Small intestine (tissue), 7 donors: ENCODE measurements around the gene LRP1B. TPM values are rescaled to one million over a fixed set of nuclear protein-coding genes. Genes with fewer than 3 reads are reported as not detected.

Source experiments
- DNase-seq, 2 donors: peaks; one replicate each; pipeline versions ENCODE4 v3.0.0 to v3.0.0-alpha.2; 2013
- FAIRE-seq: peaks from 2 replicates; lab custom pipeline; 2012; peaks lifted over from hg19 to GRCh38; lab: Jason Lieb, UNC
- H3K27ac ChIP-seq, 3 donors: one replicate each; pipeline ENCODE4 v1.5.1; 2013; ENCODE audit warnings: low read length in 2 of 3, mild to moderate bottlenecking in 2 of 3, control low read depth in 1 of 3, inconsistent platforms in 1 of 3, low read depth in 1 of 3, moderate library complexity in 1 of 3
- H3K27me3 ChIP-seq, 3 donors: one replicate each; pipeline ENCODE4 v1.6.1; 2013; ENCODE audit warnings: low read length in 3 of 3, inconsistent platforms in 1 of 3; ENCODE audit not compliant: control insufficient read depth in 3 of 3, insufficient read depth in 3 of 3
- H3K36me3 ChIP-seq, 3 donors: one replicate each; pipeline ENCODE4 v1.6.1; 2013; ENCODE audit warnings: low read length in 3 of 3, inconsistent platforms in 1 of 3, low read depth in 1 of 3, mild to moderate bottlenecking in 1 of 3, moderate library complexity in 1 of 3; ENCODE audit not compliant: control insufficient read depth in 3 of 3, insufficient read depth in 2 of 3
- H3K4me1 ChIP-seq, 3 donors: one replicate each; pipeline ENCODE4 v1.6.1; 2013; ENCODE audit warnings: low read length in 2 of 3, inconsistent platforms in 1 of 3, low read depth in 1 of 3, mild to moderate bottlenecking in 1 of 3, moderate library complexity in 1 of 3; ENCODE audit not compliant: control insufficient read depth in 3 of 3, insufficient read depth in 2 of 3
- H3K4me3 ChIP-seq, 3 donors: one replicate each; pipeline ENCODE4 v1.5.1; 2013; ENCODE audit warnings: low read length in 3 of 3, control low read depth in 1 of 3, inconsistent platforms in 1 of 3, low read depth in 1 of 3, mild to moderate bottlenecking in 1 of 3, moderate library complexity in 1 of 3
- H3K9me3 ChIP-seq, 2 donors: one replicate each; pipeline ENCODE4 v1.6.1; 2013; ENCODE audit warnings: low read depth in 1 of 2, low read length in 1 of 2; ENCODE audit not compliant: control insufficient read depth in 2 of 2, insufficient read depth in 1 of 2
- WGBS, 3 donors: extraction: QIAGEN DNeasy Blood & Tissue Kit; methylation state at CpG; one replicate each; pipeline ENCODE4 v1.1.7; 2013; 5-methylcytosine and 5-hydroxymethylcytosine counted together
- polyA plus RNA-seq, 4 donors: library from polyadenylated mRNA; stranded (reverse) in 3 of 4; unstranded in 1 of 4; fragments of 200-250 nt in 3 of 4; fragments of 120-200 nt in 1 of 4; gene quantifications; one replicate each; pipeline versions ENCODE4 v1.2.1 to v1.2.3, GENCODE V29; 2013
- donor health status: healthy with polysubstance abuse.
- donor health status: control.
- donor health status: control.
- donor health status: Bipolar disorder and iron deficiency.
- donor health status: healthy.

LRP1B gene
- polyA plus RNA-seq, 4 donors: 0.07 to 0.64 TPM; not detected in 2

DNA sequence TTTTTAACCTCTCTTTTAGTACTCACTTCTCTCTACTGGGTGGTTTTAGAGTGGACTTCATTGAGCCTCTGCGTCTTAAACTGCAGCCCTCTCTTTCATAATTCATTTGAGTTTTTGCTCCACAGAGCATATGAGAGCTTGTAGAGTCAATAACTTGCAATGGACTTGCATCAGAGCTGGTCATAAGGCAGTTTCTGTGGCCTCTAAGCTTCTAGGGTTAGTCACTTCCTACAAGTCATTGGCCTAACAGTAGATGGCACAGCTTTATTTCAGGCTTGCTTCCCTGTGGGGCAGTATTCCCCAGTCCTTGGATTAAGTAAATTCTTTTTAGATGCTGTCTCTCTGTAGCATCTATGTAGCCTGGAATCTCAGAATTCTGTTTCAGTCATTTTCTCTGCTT is 1435.7 kb downstream of the LRP1B start:
- Histone ChIP-seq H3K4me1 (no peaks in the 10 kb centered on the region), H3K9me3 (no peaks in the 10 kb centered on the region), H3K27ac (no peak overlapping the region), H3K4me3 (no peak overlapping the region), H3K27me3 (no peaks in the 10 kb centered on the region), H3K36me3 (no peaks in the 10 kb centered on the region)
- DNase-seq: no peak
- 78 to 85% (median 85%) methylated on average over 1 of the region's 1 CpG for WGBS, 3 donors
- no peak for FAIRE-seq

DNA sequence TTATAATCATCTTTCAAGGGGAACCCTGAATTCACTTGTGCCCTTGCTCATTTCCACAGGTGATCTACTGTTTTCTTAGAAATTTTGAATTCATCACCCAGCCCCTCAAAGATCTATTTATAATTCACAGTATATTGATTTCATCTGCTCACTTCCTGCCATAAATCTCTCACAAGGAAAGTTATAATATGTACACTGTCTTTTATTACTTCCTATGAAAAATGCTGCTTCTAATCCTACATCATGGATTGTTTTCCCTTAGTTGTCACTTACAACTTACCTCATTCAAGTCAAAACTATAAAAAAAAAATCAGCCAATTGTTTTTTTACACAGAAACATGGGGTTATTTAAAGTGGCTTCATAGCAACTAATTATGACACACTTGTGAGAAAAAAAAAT is 1443.0 kb downstream of the LRP1B start:
- no peaks in the 10 kb centered on the region for H3K9me3 ChIP-seq
- no peak for DNase-seq
- no peak overlapping the region for H3K4me3 ChIP-seq
- no peak overlapping the region for H3K27ac ChIP-seq
- H3K27me3 ChIP-seq: no peaks in the 10 kb centered on the region
- H3K4me1 ChIP-seq: no peaks in the 10 kb centered on the region
- no peaks in the 10 kb centered on the region for H3K36me3 ChIP-seq
- no peak for FAIRE-seq

- Histone ChIP-seq H3K4me1 (no peaks in the 10 kb centered on the region), H3K27ac (no peak overlapping the region), H3K4me3 (no peak overlapping the region), H3K36me3 (no peaks in the 10 kb centered on the region), H3K27me3 (no peaks in the 10 kb centered on the region), H3K9me3 (no peaks in the 10 kb centered on the region)
- no peak for DNase-seq
- 89 to 90% (median 89%) methylated on average over 18 of the region's 18 CpGs for WGBS, 3 donors
- no peak for FAIRE-seq
These were observed 1447.2 kb downstream of the LRP1B start for GRCh38 chr2:140683658-140684057.

DNA sequence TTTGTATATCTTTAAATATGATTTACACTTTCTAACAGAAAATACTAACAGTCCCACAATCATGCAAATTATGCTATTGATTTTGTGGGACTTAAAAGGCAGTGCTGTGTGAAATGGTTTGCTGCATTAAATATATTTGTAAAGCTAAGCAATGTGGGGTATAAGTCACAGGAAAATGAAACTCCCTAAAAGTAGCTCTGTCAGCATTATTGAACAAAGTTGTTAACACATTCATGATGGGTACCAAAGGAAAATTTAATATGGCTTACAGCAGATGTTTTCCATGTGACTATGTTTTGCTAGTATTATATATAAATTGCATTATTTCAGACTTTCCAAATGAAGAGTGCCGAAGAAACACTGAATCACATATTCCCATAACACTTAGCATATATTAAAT is 1450.0 kb downstream of the LRP1B start:
- 69 to 83% (median 76%) methylated on average over 1 of the region's 1 CpG for WGBS, 3 donors

GRCh38 chr2:140679752-140680151 is 1451.1 kb downstream of the LRP1B start:
- H3K9me3 ChIP-seq: no peaks in the 10 kb centered on the region
- H3K4me3 ChIP-seq: no peak overlapping the region
- no peaks in the 10 kb centered on the region for H3K4me1 ChIP-seq
- FAIRE-seq (no peak), DNase-seq (no peak)
- H3K36me3 ChIP-seq: no peaks in the 10 kb centered on the region
- H3K27ac ChIP-seq: no peak overlapping the region
- H3K27me3 ChIP-seq: no peaks in the 10 kb centered on the region
- WGBS, 3 donors: 55 to 81% (median 64%) methylated on average over 4 of the region's 4 CpGs

More for the DNA sequence above, 1450.0 kb downstream of the LRP1B start:
- no peaks in the 10 kb centered on the region for H3K36me3 ChIP-seq
- DNase-seq (no peak), FAIRE-seq (no peak)
- no peaks in the 10 kb centered on the region for H3K9me3 ChIP-seq
- no peak overlapping the region for H3K27ac ChIP-seq
- no peaks in the 10 kb centered on the region for H3K27me3 ChIP-seq
- H3K4me3 ChIP-seq: no peak overlapping the region
- no peaks in the 10 kb centered on the region for H3K4me1 ChIP-seq

GRCh38 chr2:140669911-140670310 is 1460.9 kb downstream of the LRP1B start:
- Histone ChIP-seq H3K4me1 (no peaks in the 10 kb centered on the region), H3K27ac (no peak overlapping the region), H3K9me3 (no peaks in the 10 kb centered on the region), H3K4me3 (no peak overlapping the region), H3K27me3 (no peaks in the 10 kb centered on the region), H3K36me3 (no peaks in the 10 kb centered on the region)
- WGBS, 3 donors: 78 to 81% (median 80%) methylated on average over 3 of the region's 3 CpGs
- DNase-seq (no peak), FAIRE-seq (no peak)

DNA sequence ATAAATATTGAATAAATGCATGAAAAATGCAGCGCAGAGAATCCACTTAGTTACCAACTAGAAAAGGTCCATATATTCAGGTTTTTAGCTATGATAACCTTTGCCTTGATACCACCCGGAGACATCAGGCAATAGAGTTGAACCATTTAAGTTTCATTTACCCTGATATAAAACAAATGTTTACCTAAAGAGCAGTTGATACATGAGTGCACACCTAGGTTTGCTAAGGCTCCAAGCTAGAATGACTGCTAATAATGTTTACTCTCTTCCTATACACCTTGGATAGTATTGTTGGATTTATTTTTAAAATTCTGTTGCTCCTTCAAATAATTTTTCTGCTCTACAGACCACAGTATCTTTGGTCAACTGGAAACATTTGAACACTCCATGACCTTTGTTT is 1463.6 kb downstream of the LRP1B start:
- 35 to 74% (median 45%) methylated on average over 2 of the region's 2 CpGs for whole genome bisulfite sequencing, 3 donors
- Histone ChIP-seq H3K27ac (no peak overlapping the region), H3K4me1 (no peaks in the 10 kb centered on the region), H3K4me3 (no peak overlapping the region), H3K27me3 (no peaks in the 10 kb centered on the region), H3K9me3 (no peaks in the 10 kb centered on the region), H3K36me3 (no peaks in the 10 kb centered on the region)
- DNase-seq (no peak), FAIRE-seq (no peak)

DNA sequence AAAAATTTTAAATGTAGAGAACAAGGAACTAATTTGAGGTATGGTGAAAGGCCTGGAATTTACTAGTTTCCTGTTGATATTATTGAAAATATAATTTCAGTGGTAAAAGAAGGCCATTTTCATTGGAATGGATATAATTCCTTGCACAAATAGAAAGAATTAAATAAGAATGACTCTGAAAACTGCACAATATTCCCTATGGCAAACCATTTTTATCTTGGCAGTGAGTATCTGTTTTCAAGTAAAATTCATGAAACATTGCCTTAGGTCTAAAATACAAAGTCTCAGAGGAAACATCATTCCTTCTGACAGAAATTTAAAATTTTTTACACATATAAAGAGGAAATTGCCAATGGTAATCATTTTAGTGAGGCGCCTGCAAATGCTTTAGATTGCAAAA is 1468.3 kb downstream of the LRP1B start:
- Histone ChIP-seq H3K36me3 (no peaks in the 10 kb centered on the region), H3K4me3 (no peak overlapping the region), H3K4me1 (no peaks in the 10 kb centered on the region), H3K27ac (no peak overlapping the region), H3K9me3 (no peaks in the 10 kb centered on the region), H3K27me3 (no peaks in the 10 kb centered on the region)
- FAIRE-seq: no peak
- DNase-seq: no peak
- WGBS, 3 donors: 85 to 97% (median 92%) methylated on average over 1 of the region's 1 CpG
